Panc1 (cell line): ENCODE results near the gene STOX2. TPM values are rescaled to one million over a fixed set of nuclear protein-coding genes. Genes with fewer than 3 reads are reported as not detected.

Experiments
- ATAC-seq: fragments of 200-7000 bp; cut with Tn5 transposase; 2 replicates; pipeline ENCODE4 v1.9.1; 2020; ENCODE audit warnings: mild to moderate bottlenecking, moderate library complexity
- BruUV-seq: library from RNA; stranded (reverse); fragments of 400-500 nt; replicated peaks from 2 replicates; lab custom pipeline; 2021; lab: Mats Ljungman, UMichigan
- CTCF ChIA-PET: fragments of 300-600 bp; sonication (Branson Sonifier 250); formaldehyde crosslinking; loops from one replicate; lab custom pipeline; 2022; ENCODE audit warnings: antibody characterized with exemption; lab: Charles Lee
- POLR2A ChIA-PET: fragments of 300-600 bp; sonication (Branson Sonifier 250); formaldehyde crosslinking; loops from one replicate; lab custom pipeline; 2022; ENCODE audit warnings: antibody characterized with exemption; lab: Charles Lee
- DNase-seq: peaks from one replicate; pipeline ENCODE4 v3.0.0-alpha.2; 2010; ENCODE audit warnings: low read depth, low spot score
- H3K27ac ChIP-seq: 2 replicates; pipeline ENCODE4 v1.5.1; 2011; ENCODE audit warnings: mild to moderate bottlenecking, low read length, inconsistent platforms
- H3K27me3 ChIP-seq: fragments of 200-500 bp; sonication (Bioruptor generic); 2 replicates; pipeline ENCODE4 v1.6.0; 2014; ENCODE audit warnings: low read length, inconsistent platforms; ENCODE audit not compliant: control insufficient read depth, insufficient read depth
- H3K36me3 ChIP-seq: fragments of 200-500 bp; sonication (Bioruptor generic); 2 replicates; pipeline ENCODE4 v1.5.1; 2014; ENCODE audit warnings: inconsistent platforms, mild to moderate bottlenecking, low read length, moderate library complexity; ENCODE audit not compliant: control insufficient read depth, insufficient read depth
- H3K4me1 ChIP-seq: 2 replicates; pipeline ENCODE4 v1.5.1; 2011; ENCODE audit warnings: inconsistent platforms, mild to moderate bottlenecking, low read length, moderate library complexity; ENCODE audit not compliant: control insufficient read depth, insufficient read depth
- H3K4me3 ChIP-seq, 2 experiments: 2 replicates each; pipeline ENCODE4 v1.5.1; 2011 to 2012; ENCODE audit warnings: low read depth in 2 of 2, low read length in 2 of 2, mild to moderate bottlenecking in 2 of 2, inconsistent platforms in 1 of 2, moderate library complexity in 1 of 2
- H3K9me3 ChIP-seq: fragments of 200-500 bp; sonication (Bioruptor generic); 2 replicates; pipeline ENCODE4 v1.5.1; 2014; ENCODE audit warnings: low read depth, mild to moderate bottlenecking, inconsistent platforms, low read length, moderate library complexity; ENCODE audit not compliant: control insufficient read depth, insufficient read depth
- POLR2AphosphoS5 ChIP-seq: IDR thresholded peaks from 2 replicates; pipeline ENCODE4 v1.6.1; 2012; ENCODE audit warnings: mild to moderate bottlenecking, low read depth, low read length, moderate library complexity
- SIN3A ChIP-seq: IDR thresholded peaks from 2 replicates; pipeline ENCODE4 v1.6.1; 2012; ENCODE audit warnings: low read depth, mild to moderate bottlenecking, low read length, moderate library complexity, borderline replicate concordance; ENCODE audit not compliant: insufficient read depth
- TCF7L2 ChIP-seq: IDR thresholded peaks from 2 replicates; pipeline ENCODE4 v1.6.1; 2011; ENCODE audit warnings: mild to moderate bottlenecking, low read depth, low read length, inconsistent platforms
- in situ Hi-C: cut with HindIII; loops from 2 replicates; pipeline ENCODE4 v1.10.0; 2016; ENCODE audit warnings: low sequenced_read_pairs, low pct_unique_long_range_greater_than_20kb
- intact Hi-C: fragments of 100-400 bp; cut with micrococcal nuclease; formaldehyde crosslinking; loops from one replicate; pipeline ENCODE4 v1.10.0; 2022; ENCODE audit not compliant: unreplicated experiment
- total RNA-seq: library from RNA; stranded (reverse); gene quantifications from one replicate; pipeline ENCODE4 v1.2.1, GENCODE V29; 2021; ENCODE audit not compliant: unreplicated experiment
- TF ChIP-seq, protein P1 (sequence below): fragments of 450-650 bp; IDR thresholded peaks from 2 replicates; pipeline ENCODE4 v1.5.1; 2017; ENCODE audit warnings: mild to moderate bottlenecking
- TF ChIP-seq, protein P2 (sequence below), 2 experiments: IDR thresholded peaks; 2 replicates each; pipeline ENCODE4 v1.6.1; 2011 to 2012; ENCODE audit warnings: low read depth in 2 of 2, control low read depth in 1 of 2, low read length in 1 of 2, mild to moderate bottlenecking in 1 of 2, moderate library complexity in 1 of 2; ENCODE audit not compliant: insufficient read depth in 1 of 2

Gene STOX2
- total RNA-seq, 1 experiment from 2014 or later: 10.6 TPM

DNA sequence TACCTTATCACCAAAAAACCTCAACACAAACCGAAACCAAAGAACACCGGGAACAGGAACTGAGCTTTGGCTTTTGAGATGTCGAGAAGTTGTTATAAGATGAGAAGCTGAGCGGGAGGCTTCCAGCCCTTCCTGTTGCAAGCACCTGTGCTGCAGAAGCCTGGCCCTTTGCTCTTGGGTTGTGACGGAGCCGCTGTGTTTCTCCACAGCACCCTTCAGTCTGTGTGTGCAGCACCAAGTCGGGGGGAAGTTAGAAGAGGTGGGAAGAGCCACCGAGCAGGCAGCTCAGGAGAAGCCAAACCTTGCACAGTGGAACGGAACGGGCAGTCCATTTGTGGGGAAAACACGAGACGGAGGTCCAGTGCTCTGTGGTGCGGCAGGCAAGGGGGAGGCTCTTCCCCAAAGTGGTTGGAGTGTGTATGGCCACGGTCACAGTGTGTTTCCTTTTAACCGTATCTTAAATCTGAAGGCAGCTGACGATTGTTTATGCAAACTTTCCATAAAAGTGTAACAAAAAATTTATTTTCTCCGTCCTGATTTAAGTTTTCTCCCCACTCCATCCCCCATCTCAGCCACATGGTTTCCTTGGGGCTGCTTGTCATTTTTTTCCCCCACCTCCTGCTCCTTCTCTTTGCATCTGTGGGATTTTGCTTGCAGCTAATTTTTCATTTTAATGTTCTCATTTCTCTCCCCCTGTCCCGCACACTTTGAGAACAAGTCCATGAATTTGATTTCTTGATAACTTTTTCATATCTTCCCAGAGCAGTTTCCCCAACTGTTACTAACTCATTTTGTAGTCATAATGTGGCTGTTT is 123.7 kb downstream of the STOX2 start:
- no TSS peak for BruUV-seq
- no peaks in the 10 kb centered on the region for H3K27me3 ChIP-seq
- TF ChIP-seq TCF7L2: no peak
- TF ChIP-seq SIN3A: no peak
- TF ChIP-seq, protein P1, sequence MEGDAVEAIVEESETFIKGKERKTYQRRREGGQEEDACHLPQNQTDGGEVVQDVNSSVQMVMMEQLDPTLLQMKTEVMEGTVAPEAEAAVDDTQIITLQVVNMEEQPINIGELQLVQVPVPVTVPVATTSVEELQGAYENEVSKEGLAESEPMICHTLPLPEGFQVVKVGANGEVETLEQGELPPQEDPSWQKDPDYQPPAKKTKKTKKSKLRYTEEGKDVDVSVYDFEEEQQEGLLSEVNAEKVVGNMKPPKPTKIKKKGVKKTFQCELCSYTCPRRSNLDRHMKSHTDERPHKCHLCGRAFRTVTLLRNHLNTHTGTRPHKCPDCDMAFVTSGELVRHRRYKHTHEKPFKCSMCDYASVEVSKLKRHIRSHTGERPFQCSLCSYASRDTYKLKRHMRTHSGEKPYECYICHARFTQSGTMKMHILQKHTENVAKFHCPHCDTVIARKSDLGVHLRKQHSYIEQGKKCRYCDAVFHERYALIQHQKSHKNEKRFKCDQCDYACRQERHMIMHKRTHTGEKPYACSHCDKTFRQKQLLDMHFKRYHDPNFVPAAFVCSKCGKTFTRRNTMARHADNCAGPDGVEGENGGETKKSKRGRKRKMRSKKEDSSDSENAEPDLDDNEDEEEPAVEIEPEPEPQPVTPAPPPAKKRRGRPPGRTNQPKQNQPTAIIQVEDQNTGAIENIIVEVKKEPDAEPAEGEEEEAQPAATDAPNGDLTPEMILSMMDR: no peak
- TF ChIP-seq, protein P2, sequence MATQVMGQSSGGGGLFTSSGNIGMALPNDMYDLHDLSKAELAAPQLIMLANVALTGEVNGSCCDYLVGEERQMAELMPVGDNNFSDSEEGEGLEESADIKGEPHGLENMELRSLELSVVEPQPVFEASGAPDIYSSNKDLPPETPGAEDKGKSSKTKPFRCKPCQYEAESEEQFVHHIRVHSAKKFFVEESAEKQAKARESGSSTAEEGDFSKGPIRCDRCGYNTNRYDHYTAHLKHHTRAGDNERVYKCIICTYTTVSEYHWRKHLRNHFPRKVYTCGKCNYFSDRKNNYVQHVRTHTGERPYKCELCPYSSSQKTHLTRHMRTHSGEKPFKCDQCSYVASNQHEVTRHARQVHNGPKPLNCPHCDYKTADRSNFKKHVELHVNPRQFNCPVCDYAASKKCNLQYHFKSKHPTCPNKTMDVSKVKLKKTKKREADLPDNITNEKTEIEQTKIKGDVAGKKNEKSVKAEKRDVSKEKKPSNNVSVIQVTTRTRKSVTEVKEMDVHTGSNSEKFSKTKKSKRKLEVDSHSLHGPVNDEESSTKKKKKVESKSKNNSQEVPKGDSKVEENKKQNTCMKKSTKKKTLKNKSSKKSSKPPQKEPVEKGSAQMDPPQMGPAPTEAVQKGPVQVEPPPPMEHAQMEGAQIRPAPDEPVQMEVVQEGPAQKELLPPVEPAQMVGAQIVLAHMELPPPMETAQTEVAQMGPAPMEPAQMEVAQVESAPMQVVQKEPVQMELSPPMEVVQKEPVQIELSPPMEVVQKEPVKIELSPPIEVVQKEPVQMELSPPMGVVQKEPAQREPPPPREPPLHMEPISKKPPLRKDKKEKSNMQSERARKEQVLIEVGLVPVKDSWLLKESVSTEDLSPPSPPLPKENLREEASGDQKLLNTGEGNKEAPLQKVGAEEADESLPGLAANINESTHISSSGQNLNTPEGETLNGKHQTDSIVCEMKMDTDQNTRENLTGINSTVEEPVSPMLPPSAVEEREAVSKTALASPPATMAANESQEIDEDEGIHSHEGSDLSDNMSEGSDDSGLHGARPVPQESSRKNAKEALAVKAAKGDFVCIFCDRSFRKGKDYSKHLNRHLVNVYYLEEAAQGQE (IDR thresholded peaks at IDR 0.05; ENCODE audit: insufficient read depth in 1 of 2, low read depth in 2 of 2, low read length in 1 of 2): no peak
- no peak for TF ChIP-seq POLR2AphosphoS5
- no peak overlapping the region for H3K27ac ChIP-seq
- no peaks in the 10 kb centered on the region for H3K36me3 ChIP-seq
- in situ Hi-C loops (no loop called here), intact Hi-C loops (no loop called here)
- DNase-seq: no peak
- ChIA-PET POLR2A (no interaction called here), CTCF (no interaction called here)
- peak overlapping the region; percentile 31 to 46 for H3K4me3 ChIP-seq
- no peaks in the 10 kb centered on the region for H3K9me3 ChIP-seq
- H3K4me1 ChIP-seq: no peaks in the 10 kb centered on the region
- ATAC-seq: peak; percentile 70

DNA sequence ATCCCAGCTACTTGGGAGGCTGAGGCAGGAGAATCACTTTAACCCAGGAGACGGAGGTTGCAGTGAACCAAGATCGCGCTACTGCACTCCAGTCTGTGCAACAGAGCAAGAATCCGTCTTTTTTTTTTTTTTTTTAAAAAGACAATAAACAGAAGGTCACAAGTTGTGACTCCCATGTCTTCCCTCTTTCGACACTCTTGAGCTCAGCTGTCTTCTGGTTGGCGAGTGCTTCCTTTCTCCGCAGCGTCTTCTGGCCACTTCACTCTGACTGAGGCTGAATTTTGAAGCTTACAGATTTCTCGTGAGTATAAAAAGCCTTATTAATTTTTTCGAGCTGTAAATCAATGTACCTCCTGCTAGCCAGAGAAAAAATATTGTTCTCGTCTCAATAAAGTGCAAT is 124.9 kb downstream of the STOX2 start:
- Histone ChIP-seq H3K4me3 (no peak overlapping the region), H3K27ac (no peak overlapping the region), H3K9me3 (no peaks in the 10 kb centered on the region), H3K36me3 (no peaks in the 10 kb centered on the region), H3K4me1 (no peaks in the 10 kb centered on the region), H3K27me3 (no peaks in the 10 kb centered on the region)
- ChIA-PET POLR2A (no interaction called here), CTCF (interaction anchor here (0.6 kb wide), 1 partner anchor 23 kb away, joined by 7 read pairs; no protein-coding TSS in a partner anchor)
- in situ Hi-C loops (no loop called here), intact Hi-C loops (no loop called here)
- no TSS peak for BruUV-seq
- no peak for DNase-seq
- ATAC-seq: no peak
- TF ChIP-seq, protein P1: no peak
- TF ChIP-seq TCF7L2: no peak
- no peak for TF ChIP-seq SIN3A
- no peak for TF ChIP-seq POLR2AphosphoS5
- TF ChIP-seq, protein P2 (IDR thresholded peaks at IDR 0.05; ENCODE audit: insufficient read depth in 1 of 2, low read depth in 2 of 2, low read length in 1 of 2): no peak
